IPS-18a (cell line): Measurements from ENCODE around the gene NR2C1.
A peak's percentile ranks its signal among the peaks of the same experiment; 100 is the strongest.

ENCODE experiments used
- H3K27ac ChIP-seq: one replicate; pipeline ENCODE4 v1.5.1; 2013; ENCODE audit warnings: low read length
- H3K27me3 ChIP-seq: one replicate; pipeline ENCODE4 v1.6.1; 2013; ENCODE audit warnings: mild to moderate bottlenecking, low read length; ENCODE audit not compliant: control insufficient read depth, insufficient read depth
- H3K36me3 ChIP-seq: one replicate; pipeline ENCODE4 v1.6.1; 2013; ENCODE audit warnings: low read depth, low read length; ENCODE audit not compliant: control insufficient read depth
- H3K4me1 ChIP-seq: one replicate; pipeline ENCODE4 v1.6.1; 2013; ENCODE audit warnings: low read depth, low read length; ENCODE audit not compliant: control insufficient read depth
- H3K4me3 ChIP-seq: one replicate; pipeline ENCODE4 v1.5.1; 2013; ENCODE audit warnings: low read length
- H3K9ac ChIP-seq: one replicate; pipeline ENCODE4 v1.6.1; 2013; ENCODE audit warnings: mild to moderate bottlenecking, low read length, moderate library complexity
- H3K9me3 ChIP-seq: one replicate; pipeline ENCODE4 v1.6.1; 2013; ENCODE audit warnings: low read depth, low read length; ENCODE audit not compliant: control insufficient read depth

The NR2C1 gene

DNA sequence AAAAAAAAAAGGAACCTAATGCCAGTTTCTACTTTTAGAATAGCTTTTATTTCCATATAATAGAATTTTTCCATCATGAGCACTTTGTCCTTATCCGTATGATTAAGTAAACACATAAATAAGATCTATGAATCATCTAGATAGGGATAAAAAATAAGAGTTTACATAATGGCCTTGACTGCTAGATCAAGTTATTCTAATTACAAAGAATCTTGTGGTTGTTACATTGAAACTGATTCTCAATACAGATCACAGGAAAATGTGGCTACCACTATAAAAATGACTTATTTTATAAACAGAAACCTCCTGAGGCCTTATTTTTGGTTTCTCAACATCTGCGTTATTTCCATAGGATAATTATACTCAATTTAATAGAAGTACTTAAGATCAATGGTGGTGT is 35.5 kb downstream of the NR2C1 start:
- H3K36me3 ChIP-seq, result peaks cover 64% of the 10 kb centered on the region
- no peak overlapping the region for H3K27ac ChIP-seq
- no peak overlapping the region for H3K9ac ChIP-seq
- H3K9me3 ChIP-seq, result no peaks in the 10 kb centered on the region
- no peak overlapping the region for H3K4me3 ChIP-seq
- H3K27me3 ChIP-seq, result no peaks in the 10 kb centered on the region
- no peaks in the 10 kb centered on the region for H3K4me1 ChIP-seq

DNA sequence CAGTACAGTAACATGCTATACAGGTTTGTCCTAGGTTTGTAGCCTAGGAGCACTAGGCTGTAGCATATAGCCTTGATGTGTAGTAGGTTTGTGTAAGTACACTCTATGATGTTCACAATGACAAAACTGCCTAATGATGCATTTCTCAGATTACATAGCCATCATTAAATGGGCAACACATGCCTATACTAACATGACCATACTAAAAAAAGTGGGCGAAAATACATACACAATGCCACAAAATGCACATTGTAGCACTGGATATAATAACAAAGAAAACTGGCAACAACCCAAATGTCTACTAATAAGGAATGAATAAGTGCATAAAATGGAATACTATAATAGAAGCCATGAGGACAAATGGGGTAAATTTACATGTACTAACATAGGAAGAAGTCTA is 38.7 kb downstream of the NR2C1 start:
- no peaks in the 10 kb centered on the region for H3K27me3 ChIP-seq
- no peaks in the 10 kb centered on the region for H3K4me1 ChIP-seq
- H3K9me3 ChIP-seq, result no peaks in the 10 kb centered on the region
- H3K4me3 ChIP-seq, result no peak overlapping the region
- no peak overlapping the region for H3K9ac ChIP-seq
- H3K27ac ChIP-seq, result no peak overlapping the region
- peaks cover 58% of the 10 kb centered on the region for H3K36me3 ChIP-seq

DNA sequence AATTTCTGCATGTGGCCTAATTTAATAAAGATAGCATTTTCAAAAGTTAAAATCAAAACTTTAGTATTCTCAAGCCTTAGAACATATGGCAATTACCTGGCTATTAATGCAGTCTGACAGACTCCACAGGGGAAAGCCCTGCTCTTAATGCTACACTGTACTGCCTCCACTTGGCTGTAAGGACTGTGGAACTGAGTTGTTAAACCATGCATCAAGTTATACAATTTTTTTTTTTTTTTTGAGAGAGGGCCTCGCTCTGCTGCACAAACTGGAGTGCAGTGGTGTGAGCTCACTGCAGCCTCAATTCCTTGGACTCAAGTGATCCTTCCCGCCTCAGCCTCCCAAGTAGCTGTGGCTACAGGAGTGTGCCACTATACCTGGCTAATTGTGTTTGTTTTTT is 50.9 kb downstream of the NR2C1 start:
- H3K4me1 ChIP-seq, result no peaks in the 10 kb centered on the region
- no peak overlapping the region for H3K9ac ChIP-seq
- no peaks in the 10 kb centered on the region for H3K27me3 ChIP-seq
- H3K36me3 ChIP-seq, result peaks cover 14% of the 10 kb centered on the region
- H3K9me3 ChIP-seq, result no peaks in the 10 kb centered on the region
- no peak overlapping the region for H3K4me3 ChIP-seq
- no peak overlapping the region for H3K27ac ChIP-seq

DNA sequence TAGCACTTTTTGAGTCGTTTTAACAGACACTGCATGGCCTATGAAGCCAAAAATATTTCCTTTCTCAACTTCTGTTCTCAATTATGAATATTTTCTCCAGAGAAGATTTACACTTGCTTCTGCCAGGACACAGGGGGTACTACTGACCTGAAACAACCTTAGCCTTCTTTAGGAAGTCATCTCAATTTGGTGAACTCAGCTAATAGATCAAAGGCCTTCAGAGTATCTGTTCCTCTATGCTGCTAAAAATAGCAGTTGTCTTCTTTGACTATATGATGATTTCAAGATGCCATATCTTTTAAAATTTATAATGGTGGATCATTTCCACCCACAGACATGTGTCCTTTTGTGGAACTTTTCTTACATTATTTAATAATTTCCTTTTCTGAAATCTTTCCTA is 55.9 kb downstream of the NR2C1 start:
- H3K36me3 ChIP-seq, result peaks cover 4% of the 10 kb centered on the region
- H3K27me3 ChIP-seq, result no peaks in the 10 kb centered on the region
- H3K4me3 ChIP-seq, result no peak overlapping the region
- H3K27ac ChIP-seq, result no peak overlapping the region
- H3K9ac ChIP-seq, result no peak overlapping the region
- no peaks in the 10 kb centered on the region for H3K4me1 ChIP-seq
- H3K9me3 ChIP-seq, result no peaks in the 10 kb centered on the region

DNA sequence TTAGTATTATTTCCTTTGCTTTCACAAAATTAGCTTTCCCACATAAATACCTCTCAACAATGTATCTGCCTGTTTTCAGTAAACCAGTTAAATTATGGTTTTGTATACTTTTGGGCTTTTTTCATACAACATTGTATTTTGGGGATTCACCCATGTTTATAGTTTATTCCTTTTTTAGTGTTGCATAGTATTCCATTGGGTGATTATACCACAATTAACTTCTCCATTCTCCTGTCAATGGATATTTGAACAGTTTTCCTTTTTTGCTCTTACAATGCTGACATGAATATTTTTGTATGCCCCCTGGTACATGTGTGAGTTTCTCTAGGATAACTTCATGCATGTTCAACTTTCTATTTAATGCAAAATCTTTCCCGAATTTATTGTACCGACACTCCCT is 57.3 kb downstream of the NR2C1 start:
- Histone ChIP-seq H3K36me3 (no peaks in the 10 kb centered on the region), H3K4me3 (no peak overlapping the region), H3K9me3 (no peaks in the 10 kb centered on the region), H3K27ac (no peak overlapping the region), H3K9ac (no peak overlapping the region), H3K4me1 (no peaks in the 10 kb centered on the region), H3K27me3 (no peaks in the 10 kb centered on the region)

DNA sequence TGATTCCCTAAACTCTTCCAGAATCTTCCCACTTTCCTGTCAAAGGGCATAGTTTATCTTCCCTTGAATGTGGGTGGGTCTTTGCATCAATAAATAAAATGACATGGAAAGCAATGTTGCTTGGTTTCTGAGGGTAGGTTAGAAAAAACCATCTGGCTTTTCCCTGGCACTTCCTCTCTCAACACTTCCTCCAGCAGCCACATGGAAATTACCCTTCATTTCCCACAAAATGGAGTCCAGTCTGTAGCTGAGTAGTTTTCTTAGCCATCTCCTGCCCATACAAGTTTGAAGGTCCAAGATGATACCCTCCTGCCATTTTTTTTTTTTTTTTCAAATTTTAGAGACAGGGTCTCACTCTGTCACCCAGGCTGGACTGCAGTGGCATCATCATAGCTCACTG is 58.9 kb downstream of the NR2C1 start:
- Histone ChIP-seq H3K4me1 (no peaks in the 10 kb centered on the region), H3K36me3 (no peaks in the 10 kb centered on the region), H3K27ac (no peak overlapping the region), H3K9me3 (no peaks in the 10 kb centered on the region), H3K27me3 (no peaks in the 10 kb centered on the region), H3K4me3 (no peak overlapping the region), H3K9ac (no peak overlapping the region)

DNA sequence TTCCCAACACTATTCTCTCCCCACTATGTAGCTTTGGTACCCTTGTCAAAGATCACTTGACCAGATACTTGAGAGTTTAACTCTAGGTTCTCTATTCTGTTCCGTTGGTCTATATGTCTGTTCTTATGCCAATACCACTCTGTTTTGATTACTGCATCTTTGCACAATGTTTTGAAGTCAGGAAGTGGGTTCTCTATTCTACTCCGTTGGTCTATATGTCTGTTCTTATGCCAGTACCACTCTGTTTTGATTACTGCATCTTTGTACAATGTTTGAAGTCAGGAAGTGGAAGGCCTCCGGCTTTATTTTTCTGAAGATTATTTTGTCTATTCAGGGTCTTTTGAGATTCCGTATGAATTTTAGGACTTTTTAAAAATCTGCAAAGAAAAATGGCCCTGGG is 67.2 kb downstream of the NR2C1 start:
- no peaks in the 10 kb centered on the region for H3K9me3 ChIP-seq
- no peak overlapping the region for H3K27ac ChIP-seq
- no peaks in the 10 kb centered on the region for H3K4me1 ChIP-seq
- no peak overlapping the region for H3K9ac ChIP-seq
- H3K27me3 ChIP-seq, result no peaks in the 10 kb centered on the region
- no peak overlapping the region for H3K4me3 ChIP-seq
- no peaks in the 10 kb centered on the region for H3K36me3 ChIP-seq

DNA sequence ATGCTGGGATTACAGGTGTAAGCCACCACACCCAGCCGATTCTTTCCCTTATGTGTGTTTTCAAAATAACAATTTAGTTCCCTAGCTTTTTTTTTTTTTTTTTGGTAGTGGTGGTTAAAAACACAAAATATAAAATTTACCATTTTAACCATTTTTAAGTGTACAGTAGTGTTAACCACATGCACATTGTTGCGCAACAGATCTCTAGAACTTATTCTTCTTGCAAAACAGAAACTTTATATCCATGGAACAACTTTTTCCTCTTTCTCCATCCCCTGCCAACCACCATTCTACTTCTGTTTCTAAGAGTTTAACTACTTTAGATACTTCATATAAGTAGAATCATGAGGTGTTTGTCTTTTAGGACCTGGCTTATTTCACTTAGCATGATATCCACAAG is 68.8 kb downstream of the NR2C1 start:
- no peak overlapping the region for H3K27ac ChIP-seq
- no peaks in the 10 kb centered on the region for H3K9me3 ChIP-seq

DNA sequence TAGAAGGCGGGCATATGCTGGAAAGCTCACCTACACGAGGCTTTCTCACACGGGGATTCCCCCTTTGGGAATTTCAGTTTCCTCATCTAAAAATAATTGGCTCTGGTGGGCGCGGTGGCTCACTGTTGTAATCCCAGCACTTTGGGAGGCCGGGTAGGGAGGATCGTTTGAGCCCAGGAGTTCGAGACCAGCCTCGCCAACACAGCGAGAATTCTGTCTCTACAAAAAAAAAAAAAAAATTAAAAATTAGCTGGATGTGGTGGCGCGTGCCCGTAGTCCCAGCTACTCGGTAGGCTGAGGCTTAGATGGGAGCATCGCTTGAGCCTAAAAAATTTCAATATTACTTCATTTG is 69.5 kb downstream of the NR2C1 start:
- Histone ChIP-seq H3K9me3 (no peaks in the 10 kb centered on the region), H3K27me3 (no peaks in the 10 kb centered on the region), H3K9ac (peak overlapping the region; percentile 82), H3K36me3 (peaks cover 10% of the 10 kb centered on the region), H3K4me1 (no peaks in the 10 kb centered on the region), H3K27ac (no peak overlapping the region), H3K4me3 (peak overlapping the region; percentile 78)

More for the DNA sequence above, 68.8 kb downstream of the NR2C1 start:
- no peak overlapping the region for H3K4me3 ChIP-seq
- H3K9ac ChIP-seq, result no peak overlapping the region
- no peaks in the 10 kb centered on the region for H3K4me1 ChIP-seq
- H3K27me3 ChIP-seq, result no peaks in the 10 kb centered on the region
- H3K36me3 ChIP-seq, result peaks cover 10% of the 10 kb centered on the region

DNA sequence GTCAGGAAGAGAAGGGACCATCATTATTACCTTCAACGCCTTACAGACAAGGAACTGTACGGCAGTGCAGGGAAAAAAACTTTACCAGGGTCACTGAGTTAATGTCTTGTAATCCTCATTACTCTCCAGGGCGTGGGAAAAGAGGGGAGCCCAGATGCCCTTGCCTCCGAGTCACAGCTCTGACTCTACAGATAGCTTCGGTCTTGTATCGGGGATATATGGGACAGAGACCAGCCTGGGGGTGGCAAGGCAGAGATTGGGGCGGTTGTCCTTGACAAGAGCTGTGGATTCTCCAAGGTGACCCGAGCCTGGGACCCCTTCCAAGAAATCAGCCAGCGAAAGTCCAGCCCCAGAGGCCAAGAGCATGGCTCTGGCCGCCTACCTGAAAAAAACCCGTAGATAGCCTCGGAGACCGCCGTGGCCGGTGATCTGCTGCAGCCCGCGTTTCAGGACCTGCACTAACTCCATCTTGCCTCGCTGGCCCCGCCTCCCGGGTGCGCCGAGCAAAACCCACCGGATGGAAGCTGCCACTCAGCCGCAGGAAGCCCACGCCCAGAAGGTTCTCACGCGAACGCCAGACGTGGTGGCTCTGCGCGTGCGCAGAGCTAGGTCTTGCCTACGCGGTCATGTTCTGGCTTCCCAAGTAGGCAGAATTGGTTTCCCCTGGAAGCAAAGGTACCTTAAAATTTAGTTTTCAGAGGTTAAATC is 70.1 kb downstream of the NR2C1 start, which contains the start of gene NDUFA12:
Gene NDUFA12 (minus strand): TSS at position 485 of the 708 bp plus-strand sequence. CDS start 17 bp downstream, at position 468.
- H3K9ac ChIP-seq, result peak within 1 kb of the TSS; percentile 82
- H3K4me1 ChIP-seq, result no peaks in the 10 kb centered on the region
- no peaks in the 10 kb centered on the region for H3K9me3 ChIP-seq
- peaks cover 10% of the 10 kb centered on the region for H3K36me3 ChIP-seq
- H3K27ac ChIP-seq, result peak within 1 kb of the TSS; percentile 32
- H3K27me3 ChIP-seq, result no peaks in the 10 kb centered on the region
- H3K4me3 ChIP-seq, result peak within 1 kb of the TSS; percentile 78

DNA sequence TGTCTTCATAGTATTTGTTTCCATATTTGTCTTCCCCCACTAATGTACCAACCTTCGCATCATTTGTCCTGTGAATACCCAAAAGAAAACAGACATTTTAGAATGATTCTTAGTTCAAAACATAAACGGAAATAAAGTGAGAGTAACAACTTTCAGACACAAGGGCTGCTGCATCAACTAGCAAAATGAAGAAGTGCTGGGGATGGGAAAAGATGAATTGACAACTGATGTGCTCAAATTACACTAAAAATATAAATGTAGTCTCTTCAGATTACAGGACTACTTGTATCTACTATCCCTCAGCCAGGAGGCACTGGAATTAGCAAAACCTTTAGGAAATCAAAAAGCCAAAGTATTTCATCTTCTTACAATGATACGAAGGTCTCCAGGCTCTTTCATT is 70.7 kb downstream of the NR2C1 start:
- Histone ChIP-seq H3K27ac (peak overlapping the region; percentile 32), H3K9ac (peak overlapping the region; percentile 82)

DNA sequence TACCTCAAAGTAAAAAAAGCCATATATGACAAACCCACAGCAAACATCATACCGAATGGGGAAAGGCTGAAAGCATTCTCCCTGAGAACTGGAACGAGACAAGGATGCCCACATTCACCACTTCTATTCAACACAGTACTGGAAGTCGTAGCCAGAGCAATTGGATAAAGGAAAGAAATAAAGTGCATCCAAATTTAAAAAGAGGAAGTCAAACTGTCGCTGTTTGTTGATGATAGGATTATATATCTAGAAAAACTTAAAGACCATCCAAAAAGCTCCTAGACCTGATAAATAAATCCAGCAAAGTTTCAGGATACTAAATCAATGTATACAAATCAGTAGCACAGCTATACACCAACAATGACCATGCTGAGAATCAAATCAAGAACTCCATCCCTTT is 75.1 kb downstream of the NR2C1 start:
- Histone ChIP-seq H3K27ac (no peak overlapping the region), H3K9ac (no peak overlapping the region), H3K36me3 (peaks cover 10% of the 10 kb centered on the region), H3K9me3 (no peaks in the 10 kb centered on the region), H3K4me1 (no peaks in the 10 kb centered on the region), H3K4me3 (no peak overlapping the region), H3K27me3 (no peaks in the 10 kb centered on the region)

More for the DNA sequence above, 70.7 kb downstream of the NR2C1 start:
- no peaks in the 10 kb centered on the region for H3K4me1 ChIP-seq
- no peaks in the 10 kb centered on the region for H3K9me3 ChIP-seq
- H3K27me3 ChIP-seq, result no peaks in the 10 kb centered on the region
- peak overlapping the region; percentile 78 for H3K4me3 ChIP-seq
- peaks cover 10% of the 10 kb centered on the region for H3K36me3 ChIP-seq
